GM23338 (cell line): ENCODE data around the gene ATG4A. TPM values are rescaled to one million over a fixed set of nuclear protein-coding genes. Genes with fewer than 3 reads are reported as not detected.

ENCODE experiments used
- ATAC-seq: fragments of 200-7000 bp; cut with Tn5 transposase; 3 replicates; pipeline ENCODE4 v1.9.1; 2020
- DNase-seq: peaks from one replicate; pipeline ENCODE4 v3.0.0-alpha.2; 2015; ENCODE audit warnings: low spot score
- H2AFZ ChIP-seq: fragments of 200-600 bp; sonication (generic); 2 replicates; pipeline ENCODE4 v1.8.0; 2016; ENCODE audit warnings: antibody characterized with exemption, mild to moderate bottlenecking, moderate library complexity
- H3F3A ChIP-seq: fragments of 200-600 bp; sonication (generic); replicated peaks from 2 replicates; pipeline ENCODE4 v1.8.0; 2017; ENCODE audit warnings: antibody characterized with exemption, mixed run types, low read depth
- H3K27ac ChIP-seq: fragments of 200-600 bp; sonication (generic); 2 replicates; pipeline ENCODE4 v1.6.1; 2016; ENCODE audit warnings: low read depth
- H3K27me3 ChIP-seq: fragments of 200-600 bp; sonication (generic); 2 replicates; pipeline ENCODE4 v1.8.0; 2016; ENCODE audit warnings: mild to moderate bottlenecking, mixed run types, moderate library complexity; ENCODE audit not compliant: insufficient read depth
- H3K36me3 ChIP-seq: fragments of 200-600 bp; sonication (generic); 2 replicates; pipeline ENCODE4 v1.8.0; 2016; ENCODE audit warnings: mild to moderate bottlenecking; ENCODE audit not compliant: insufficient read depth
- H3K4me1 ChIP-seq: fragments of 200-600 bp; sonication (generic); 2 replicates; pipeline ENCODE4 v1.8.0; 2016; ENCODE audit warnings: mild to moderate bottlenecking, moderate library complexity; ENCODE audit not compliant: insufficient read depth
- H3K4me2 ChIP-seq: fragments of 200-600 bp; sonication (generic); 2 replicates; pipeline ENCODE4 v1.7.1; 2017; ENCODE audit warnings: mixed run types
- H3K4me3 ChIP-seq: fragments of 200-600 bp; sonication (generic); 2 replicates; pipeline ENCODE4 v1.6.1; 2016; ENCODE audit warnings: mixed run types
- H3K79me2 ChIP-seq: fragments of 200-600 bp; sonication (generic); replicated peaks from 2 replicates; pipeline ENCODE4 v1.8.0; 2017; ENCODE audit warnings: mild to moderate bottlenecking; ENCODE audit not compliant: insufficient read depth
- H3K9me2 ChIP-seq: fragments of 200-600 bp; sonication (generic); 2 replicates; pipeline ENCODE4 v1.8.0; 2017; ENCODE audit not compliant: insufficient read depth
- H4K20me1 ChIP-seq: fragments of 200-600 bp; sonication (generic); replicated peaks from 2 replicates; pipeline ENCODE4 v1.8.0; 2017; ENCODE audit warnings: mild to moderate bottlenecking; ENCODE audit not compliant: insufficient read depth
- H3K27ac Mint-ChIP-seq: 2 replicates; pipeline ENCODE4 v1.8.0; 2020; ENCODE audit warnings: inconsistent platforms, mild to moderate bottlenecking, moderate library complexity, mixed read lengths
- H3K27me3 Mint-ChIP-seq: 3 replicates; pipeline ENCODE4 v1.8.0; 2022; ENCODE audit warnings: low read depth, mild to moderate bottlenecking, moderate library complexity, mixed read lengths, inconsistent platforms; ENCODE audit not compliant: insufficient read depth, poor library complexity
- H3K36me3 Mint-ChIP-seq: 3 replicates; pipeline ENCODE4 v1.8.0; 2021; ENCODE audit warnings: low read depth, mild to moderate bottlenecking, inconsistent platforms, moderate library complexity, mixed read lengths
- H3K4me1 Mint-ChIP-seq: 3 replicates; pipeline ENCODE4 v1.8.0; 2020; ENCODE audit warnings: mild to moderate bottlenecking, inconsistent platforms, mixed read lengths
- H3K4me3 Mint-ChIP-seq: 3 replicates; pipeline ENCODE4 v1.8.0; 2021; ENCODE audit warnings: moderate library complexity, mild to moderate bottlenecking, inconsistent platforms, mixed read lengths
- H3K9me3 Mint-ChIP-seq: 3 replicates; pipeline ENCODE4 v1.8.0; 2020; ENCODE audit warnings: moderate library complexity, mild to moderate bottlenecking, inconsistent platforms, mixed read lengths
- CREB1 ChIP-seq: fragments of 250-450 bp; sonication (Bioruptor Pico); IDR thresholded peaks from 2 replicates; pipeline ENCODE4 v1.5.0; 2020; ENCODE audit warnings: low read depth, mild to moderate bottlenecking, moderate library complexity
- ETS1 ChIP-seq: IDR thresholded peaks from 2 replicates; pipeline ENCODE4 v1.6.1; 2016; ENCODE audit warnings: antibody characterized with exemption
- EZH2 ChIP-seq: fragments of 200-600 bp; sonication (generic); IDR thresholded peaks from one replicate; pipeline ENCODE4 v1.8.0; 2017; ENCODE audit warnings: antibody characterized with exemption, mild to moderate bottlenecking, low read depth; ENCODE audit not compliant: unreplicated experiment
- EZH2phosphoT487 ChIP-seq: fragments of 200-600 bp; sonication (generic); IDR thresholded peaks from one replicate; pipeline ENCODE4 v1.8.1; 2018; ENCODE audit warnings: antibody characterized with exemption; ENCODE audit not compliant: unreplicated experiment
- JUNB ChIP-seq: IDR thresholded peaks from one replicate; pipeline ENCODE4 v1.6.1; 2016; ENCODE audit warnings: antibody characterized with exemption; ENCODE audit not compliant: unreplicated experiment
- NANOG ChIP-seq: IDR thresholded peaks from 2 replicates; pipeline ENCODE4 v1.6.1; 2016; ENCODE audit warnings: antibody characterized with exemption, borderline replicate concordance
- POLR2AphosphoS5 ChIP-seq: IDR thresholded peaks from 2 replicates; pipeline ENCODE4 v1.6.1; 2016; ENCODE audit warnings: antibody characterized with exemption, low read depth
- STAT1 ChIP-seq: IDR thresholded peaks from one replicate; pipeline ENCODE4 v1.6.1; 2016; ENCODE audit warnings: antibody characterized with exemption; ENCODE audit not compliant: unreplicated experiment
- ZNF114 ChIP-seq: fragments of 250-450 bp; sonication (Bioruptor Pico); IDR thresholded peaks from 2 replicates; pipeline ENCODE4 v1.5.0; 2020; ENCODE audit warnings: mild to moderate bottlenecking, moderate library complexity
- ZNF331 ChIP-seq: fragments of 250-450 bp; sonication (Bioruptor Pico); IDR thresholded peaks from 2 replicates; pipeline ENCODE4 v1.5.0; 2020; ENCODE audit warnings: low read depth, mild to moderate bottlenecking, moderate library complexity
- ZNF462 ChIP-seq: fragments of 250-450 bp; sonication (Bioruptor Pico); IDR thresholded peaks from 2 replicates; pipeline ENCODE4 v1.5.0; 2020; ENCODE audit warnings: mild to moderate bottlenecking, moderate library complexity
- polyA plus RNA-seq: library from polyadenylated mRNA; unstranded; fragments of >200 nt; fragmentation: Nextera tagmentation; extraction: Ambion mirVana; gene quantifications from 2 replicates; pipeline ENCODE4 v1.2.1, GENCODE V29; 2016
- total RNA-seq: library from RNA; depleted of rRNA; stranded (reverse); fragments of >200 nt; shearing (Covaris generic); gene quantifications from 2 replicates; pipeline ENCODE4 v1.2.3, GENCODE V29; 2014
- TF ChIP-seq, protein P1 (sequence below): IDR thresholded peaks from one replicate; pipeline ENCODE4 v1.6.1; 2018; ENCODE audit warnings: antibody characterized with exemption; ENCODE audit not compliant: unreplicated experiment
- TF ChIP-seq, protein P2 (sequence below), 2 experiments: fragments of 200-600 bp in 1 of 2; sonication (generic) in 1 of 2; conservative IDR thresholded peaks; 2 replicates each; pipeline versions ENCODE4 v1.5.1 to v1.6.1; 2016 to 2017; ENCODE audit warnings: antibody characterized with exemption in 2 of 2, low read depth in 2 of 2, mild to moderate bottlenecking in 2 of 2, moderate library complexity in 1 of 2

Gene ATG4A
- total and polyA plus RNA-seq, 2 experiments from 2014 or later, result 2.1 to 2.8 TPM

- no peaks in the 10 kb centered on the region for H3K27me3 ChIP-seq
- peaks cover under 1% of the 10 kb centered on the region; the same call in 1 of the 2 replicates for H3K36me3 ChIP-seq
- H3K4me3 ChIP-seq, result peak overlapping the region; percentile 78
- peak overlapping the region; percentile 80 for H3K4me2 ChIP-seq
- peak overlapping the region; percentile 67; the same call in 1 of the 2 replicates for H2AFZ ChIP-seq
- no peaks in the 10 kb centered on the region for H3K4me1 Mint-ChIP-seq
- H3K9me3 Mint-ChIP-seq, result no peaks in the 10 kb centered on the region
- H3K27ac Mint-ChIP-seq, result no peak overlapping the region
- H4K20me1 ChIP-seq, result no peaks in the 10 kb centered on the region
- DNase-seq (no peak), ATAC-seq (no peak)
- H3K4me3 Mint-ChIP-seq, result no peak overlapping the region
- H3K79me2 ChIP-seq, result peaks cover 24% of the 10 kb centered on the region
- no peak for TF ChIP-seq STAT1
- TF ChIP-seq ZNF462, result no peak
- no peak for TF ChIP-seq POLR2AphosphoS5
- TF ChIP-seq ZNF114 (CRISPR knock-in tag), result no peak
- no peak for TF ChIP-seq CREB1
- no peak for TF ChIP-seq ZNF331 (CRISPR knock-in tag)
- TF ChIP-seq ETS1, result no peak
- TF ChIP-seq NANOG, result no peak
- TF ChIP-seq JUNB, result no peak
- TF ChIP-seq, protein P1, sequence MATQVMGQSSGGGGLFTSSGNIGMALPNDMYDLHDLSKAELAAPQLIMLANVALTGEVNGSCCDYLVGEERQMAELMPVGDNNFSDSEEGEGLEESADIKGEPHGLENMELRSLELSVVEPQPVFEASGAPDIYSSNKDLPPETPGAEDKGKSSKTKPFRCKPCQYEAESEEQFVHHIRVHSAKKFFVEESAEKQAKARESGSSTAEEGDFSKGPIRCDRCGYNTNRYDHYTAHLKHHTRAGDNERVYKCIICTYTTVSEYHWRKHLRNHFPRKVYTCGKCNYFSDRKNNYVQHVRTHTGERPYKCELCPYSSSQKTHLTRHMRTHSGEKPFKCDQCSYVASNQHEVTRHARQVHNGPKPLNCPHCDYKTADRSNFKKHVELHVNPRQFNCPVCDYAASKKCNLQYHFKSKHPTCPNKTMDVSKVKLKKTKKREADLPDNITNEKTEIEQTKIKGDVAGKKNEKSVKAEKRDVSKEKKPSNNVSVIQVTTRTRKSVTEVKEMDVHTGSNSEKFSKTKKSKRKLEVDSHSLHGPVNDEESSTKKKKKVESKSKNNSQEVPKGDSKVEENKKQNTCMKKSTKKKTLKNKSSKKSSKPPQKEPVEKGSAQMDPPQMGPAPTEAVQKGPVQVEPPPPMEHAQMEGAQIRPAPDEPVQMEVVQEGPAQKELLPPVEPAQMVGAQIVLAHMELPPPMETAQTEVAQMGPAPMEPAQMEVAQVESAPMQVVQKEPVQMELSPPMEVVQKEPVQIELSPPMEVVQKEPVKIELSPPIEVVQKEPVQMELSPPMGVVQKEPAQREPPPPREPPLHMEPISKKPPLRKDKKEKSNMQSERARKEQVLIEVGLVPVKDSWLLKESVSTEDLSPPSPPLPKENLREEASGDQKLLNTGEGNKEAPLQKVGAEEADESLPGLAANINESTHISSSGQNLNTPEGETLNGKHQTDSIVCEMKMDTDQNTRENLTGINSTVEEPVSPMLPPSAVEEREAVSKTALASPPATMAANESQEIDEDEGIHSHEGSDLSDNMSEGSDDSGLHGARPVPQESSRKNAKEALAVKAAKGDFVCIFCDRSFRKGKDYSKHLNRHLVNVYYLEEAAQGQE, result no peak
- no peak for TF ChIP-seq EZH2phosphoT487
- TF ChIP-seq, protein P2, sequence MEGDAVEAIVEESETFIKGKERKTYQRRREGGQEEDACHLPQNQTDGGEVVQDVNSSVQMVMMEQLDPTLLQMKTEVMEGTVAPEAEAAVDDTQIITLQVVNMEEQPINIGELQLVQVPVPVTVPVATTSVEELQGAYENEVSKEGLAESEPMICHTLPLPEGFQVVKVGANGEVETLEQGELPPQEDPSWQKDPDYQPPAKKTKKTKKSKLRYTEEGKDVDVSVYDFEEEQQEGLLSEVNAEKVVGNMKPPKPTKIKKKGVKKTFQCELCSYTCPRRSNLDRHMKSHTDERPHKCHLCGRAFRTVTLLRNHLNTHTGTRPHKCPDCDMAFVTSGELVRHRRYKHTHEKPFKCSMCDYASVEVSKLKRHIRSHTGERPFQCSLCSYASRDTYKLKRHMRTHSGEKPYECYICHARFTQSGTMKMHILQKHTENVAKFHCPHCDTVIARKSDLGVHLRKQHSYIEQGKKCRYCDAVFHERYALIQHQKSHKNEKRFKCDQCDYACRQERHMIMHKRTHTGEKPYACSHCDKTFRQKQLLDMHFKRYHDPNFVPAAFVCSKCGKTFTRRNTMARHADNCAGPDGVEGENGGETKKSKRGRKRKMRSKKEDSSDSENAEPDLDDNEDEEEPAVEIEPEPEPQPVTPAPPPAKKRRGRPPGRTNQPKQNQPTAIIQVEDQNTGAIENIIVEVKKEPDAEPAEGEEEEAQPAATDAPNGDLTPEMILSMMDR (conservative IDR thresholded peaks at IDR 0.05; ENCODE audit: low read depth in 2 of 2), result no peak
- TF ChIP-seq EZH2, result no peak
- H3K4me1 ChIP-seq, result no peaks in the 10 kb centered on the region; the same call in 1 of the 2 replicates
- H3K27me3 Mint-ChIP-seq, result no peaks in the 10 kb centered on the region
- H3K36me3 Mint-ChIP-seq, result peaks cover 7% of the 10 kb centered on the region; the same call in 2 of the 3 replicates
- no peaks in the 10 kb centered on the region for H3K9me2 ChIP-seq
- no peak overlapping the region for H3K27ac ChIP-seq
- no peaks in the 10 kb centered on the region for H3F3A ChIP-seq
These were observed 901 bp upstream of the ATG4A start for GRCh38 chrX:108090491-108091263.
